Lung (tissue), 12 donors: ENCODE measurements around the gene B4GALNT1. TPM values are rescaled to one million over a fixed set of nuclear protein-coding genes. Genes with fewer than 3 reads are reported as not detected.

Experiments
- ATAC-seq: fragments of 200-7000 bp; cut with Tn5 transposase; one replicate; pipeline ENCODE4 v1.9.1; 2020; ENCODE audit warnings: moderate number of reproducible peaks; ENCODE audit not compliant: insufficient read depth, low FRiP score
- DNase-seq, 3 donors: peaks; one replicate each; pipeline ENCODE4 v3.0.0-alpha.2; 2013 to 2017
- H3K27ac ChIP-seq, 2 donors: one replicate each; pipeline ENCODE4 v1.5.1; 2013; ENCODE audit warnings: mild to moderate bottlenecking in 2 of 2, moderate library complexity in 2 of 2, control low read depth in 1 of 2, inconsistent platforms in 1 of 2, low read depth in 1 of 2, low read length in 1 of 2
- H3K27me3 ChIP-seq, 3 donors: one replicate each; pipeline ENCODE4 v1.5.1; 2013; ENCODE audit warnings: low read length in 2 of 3; ENCODE audit not compliant: control insufficient read depth in 3 of 3, insufficient read depth in 3 of 3
- H3K36me3 ChIP-seq, 4 donors: one replicate each; pipeline ENCODE4 v1.5.1; 2013; ENCODE audit warnings: low read length in 4 of 4, mild to moderate bottlenecking in 1 of 4, moderate library complexity in 1 of 4; ENCODE audit not compliant: control insufficient read depth in 4 of 4, insufficient read depth in 4 of 4
- H3K4me1 ChIP-seq, 5 donors: one replicate each; pipeline ENCODE4 v1.5.1; 2013; ENCODE audit warnings: low read length in 5 of 5, mild to moderate bottlenecking in 2 of 5, moderate library complexity in 1 of 5; ENCODE audit not compliant: control insufficient read depth in 5 of 5, insufficient read depth in 5 of 5
- H3K4me3 ChIP-seq: one replicate; pipeline ENCODE4 v1.5.1; 2013; ENCODE audit warnings: mild to moderate bottlenecking, control low read depth, moderate library complexity
- H3K9ac ChIP-seq, 2 donors: one replicate each; pipeline ENCODE4 v1.5.1; 2013; ENCODE audit warnings: low read length in 2 of 2, control low read depth in 1 of 2; ENCODE audit not compliant: insufficient read depth in 1 of 2
- H3K9me3 ChIP-seq, 4 donors: one replicate each; pipeline ENCODE4 v1.5.1; 2013; ENCODE audit warnings: low read length in 3 of 4, mild to moderate bottlenecking in 1 of 4, moderate library complexity in 1 of 4; ENCODE audit not compliant: control insufficient read depth in 4 of 4, insufficient read depth in 3 of 4
- CTCF ChIP-seq: IDR thresholded peaks from 2 replicates; pipeline ENCODE4 v1.5.1; 2012; ENCODE audit warnings: mild to moderate bottlenecking; ENCODE audit errors: control extremely low read depth, extremely low read depth
- WGBS, 2 donors: extraction: QIAGEN DNeasy Blood & Tissue Kit; methylation state at CpG; one replicate each; pipeline ENCODE4 v1.1.7; 2013; 5-methylcytosine and 5-hydroxymethylcytosine counted together
- polyA plus RNA-seq, 2 donors: library from polyadenylated mRNA; stranded (reverse); fragments of 200-250 nt; gene quantifications; one replicate each; pipeline ENCODE4 v1.2.1, GENCODE V29; 2013
- total RNA-seq, 2 donors: library from RNA; depleted of rRNA in 1 of 2; stranded (reverse); fragments of >200 nt in 1 of 2; gene quantifications; one replicate each; pipeline ENCODE4 v1.2.1, GENCODE V29; 2014 to 2021
- donor health status: control.
- donor health status: control.
- donor health status: Bipolar disorder and iron deficiency.
- donor health status: healthy.
- donor health status: DM: yes; HTN: yes; CAD: no.

The B4GALNT1 gene
- total and polyA plus RNA-seq, 4 donors: 0.51 to 2.5 (median 0.73) TPM

- WGBS, 2 donors: 88 to 94% methylated on average over 12 of the region's 12 CpGs
Measured at GRCh38 chr12:57577981-57578758, 54.8 kb downstream of the B4GALNT1 start.

GRCh38 chr12:57576613-57577160, 56.3 kb downstream of the B4GALNT1 start:
- ATAC-seq (no peak), DNase-seq (no peak)
- H3K4me3 ChIP-seq: no peak overlapping the region
- no peaks in the 10 kb centered on the region for H3K4me1 ChIP-seq
- H3K27ac ChIP-seq: no peak overlapping the region
- TF ChIP-seq CTCF: no peak
- WGBS, 2 donors: 78 to 94% methylated on average over 9 of the region's 9 CpGs
- no peak overlapping the region for H3K9ac ChIP-seq
- no peaks in the 10 kb centered on the region for H3K9me3 ChIP-seq
- no peaks in the 10 kb centered on the region for H3K27me3 ChIP-seq
- no peaks in the 10 kb centered on the region for H3K36me3 ChIP-seq

More at GRCh38 chr12:57577981-57578758, 54.8 kb downstream of the B4GALNT1 start:
- Histone ChIP-seq H3K4me1 (no peaks in the 10 kb centered on the region), H3K27ac (no peak overlapping the region), H3K27me3 (no peaks in the 10 kb centered on the region), H3K9me3 (no peaks in the 10 kb centered on the region), H3K36me3 (no peaks in the 10 kb centered on the region), H3K4me3 (no peak overlapping the region), H3K9ac (no peak overlapping the region)
- no peak for TF ChIP-seq CTCF
- DNase-seq: no peak
- no peak for ATAC-seq

Other genes starting within 250 kb of the B4GALNT1 start
- 10 to 100 TPM; 41.9 to 60.7 TPM for gene R3HDM2, start 202.2 kb downstream of the B4GALNT1 start, total RNA-seq
- 10 to 100 TPM; 18.1 to 19.4 TPM for gene R3HDM2, start 202.2 kb downstream of the B4GALNT1 start, polyA plus RNA-seq
- not detected for gene INHBC, start 198.4 kb downstream of the B4GALNT1 start, total RNA-seq
- under 1 TPM in 1 of 2 donors, not detected in 1; 0.02 TPM for gene INHBC, start 198.4 kb downstream of the B4GALNT1 start, polyA plus RNA-seq
- gene INHBE, start 177.9 kb downstream of the B4GALNT1 start, total RNA-seq: under 1 TPM in 1 of 2 donors, not detected in 1; 0.12 TPM
- gene INHBE, start 177.9 kb downstream of the B4GALNT1 start, polyA plus RNA-seq: not detected
- 1 to 10 TPM; 2.4 to 5.7 TPM for gene GLI1, start 173.4 kb downstream of the B4GALNT1 start, total RNA-seq
- gene GLI1, start 173.4 kb downstream of the B4GALNT1 start, polyA plus RNA-seq: 1 to 10 TPM in 1 of 2 donors, under 1 TPM in 1; 0.74 to 1.7 TPM
- 10 to 100 TPM; 14.7 to 40.0 TPM for gene ARHGAP9, start 153.3 kb downstream of the B4GALNT1 start, total RNA-seq
- gene ARHGAP9, start 153.3 kb downstream of the B4GALNT1 start, polyA plus RNA-seq: 10 to 100 TPM; 26.2 to 62.1 TPM
- 100 to 1,000 TPM in 1 of 2 donors, 10 to 100 TPM in 1; 55.9 to 213 TPM for gene MARS1, start 145.1 kb downstream of the B4GALNT1 start, total RNA-seq
- gene MARS1, start 145.1 kb downstream of the B4GALNT1 start, polyA plus RNA-seq: 100 to 1,000 TPM in 1 of 2 donors, 10 to 100 TPM in 1; 95.0 to 156 TPM
- 10 to 100 TPM; 31.0 to 34.7 TPM for gene DDIT3, start 112.7 kb downstream of the B4GALNT1 start, total RNA-seq
- 10 to 100 TPM; 68.1 to 74.7 TPM for gene DDIT3, start 112.7 kb downstream of the B4GALNT1 start, polyA plus RNA-seq
- 100 to 1,000 TPM in 1 of 2 donors, 10 to 100 TPM in 1; 26.0 to 132 TPM for gene MBD6, start 110.4 kb downstream of the B4GALNT1 start, total RNA-seq
- gene MBD6, start 110.4 kb downstream of the B4GALNT1 start, polyA plus RNA-seq: 10 to 100 TPM; 36.7 to 42.4 TPM
- 10 to 100 TPM; 78.3 to 90.1 TPM for gene DCTN2, start 86.0 kb downstream of the B4GALNT1 start, total RNA-seq
- 100 to 1,000 TPM in 1 of 2 donors, 10 to 100 TPM in 1; 60.0 to 110 TPM for gene DCTN2, start 86.0 kb downstream of the B4GALNT1 start, polyA plus RNA-seq
- gene KIF5A, start 83.2 kb downstream of the B4GALNT1 start, total RNA-seq: under 1 TPM; 0.21 to 0.34 TPM
- gene KIF5A, start 83.2 kb downstream of the B4GALNT1 start, polyA plus RNA-seq: under 1 TPM; 0.05 to 0.06 TPM
- gene PIP4K2C, start 42.0 kb downstream of the B4GALNT1 start, total RNA-seq: 10 to 100 TPM; 19.3 to 42.2 TPM
- gene PIP4K2C, start 42.0 kb downstream of the B4GALNT1 start, polyA plus RNA-seq: 10 to 100 TPM; 13.7 to 22.3 TPM
- 10 to 100 TPM; 26.6 to 40.1 TPM for gene DTX3, start 28.4 kb downstream of the B4GALNT1 start, total RNA-seq
- 10 to 100 TPM; 13.9 to 23.2 TPM for gene DTX3, start 28.4 kb downstream of the B4GALNT1 start, polyA plus RNA-seq
- 10 to 100 TPM; 12.3 to 23.0 TPM for gene ARHGEF25, start 21.8 kb downstream of the B4GALNT1 start, total RNA-seq
- 10 to 100 TPM in 1 of 2 donors, 1 to 10 TPM in 1; 7.8 to 10.4 TPM for gene ARHGEF25, start 21.8 kb downstream of the B4GALNT1 start, polyA plus RNA-seq
- gene OS9, start 60.9 kb upstream of the B4GALNT1 start, total RNA-seq: 100 to 1,000 TPM; 174 to 324 TPM
- gene OS9, start 60.9 kb upstream of the B4GALNT1 start, polyA plus RNA-seq: 100 to 1,000 TPM; 144 to 356 TPM
- gene AGAP2, start 105.5 kb upstream of the B4GALNT1 start, total RNA-seq: 1 to 10 TPM; 1.5 to 4.8 TPM
- 1 to 10 TPM; 1.4 to 4.4 TPM for gene AGAP2, start 105.5 kb upstream of the B4GALNT1 start, polyA plus RNA-seq
- gene TSPAN31, start 111.8 kb upstream of the B4GALNT1 start, total RNA-seq: 10 to 100 TPM; 37.4 to 61.1 TPM
- 10 to 100 TPM; 32.4 to 54.9 TPM for gene TSPAN31, start 111.8 kb upstream of the B4GALNT1 start, polyA plus RNA-seq
- gene CDK4, start 119.1 kb upstream of the B4GALNT1 start, total RNA-seq: 100 to 1,000 TPM in 1 of 2 donors, 10 to 100 TPM in 1; 69.7 to 105 TPM
- gene CDK4, start 119.1 kb upstream of the B4GALNT1 start, polyA plus RNA-seq: 100 to 1,000 TPM in 1 of 2 donors, 10 to 100 TPM in 1; 75.1 to 115 TPM
- gene MARCHF9, start 121.9 kb upstream of the B4GALNT1 start, total RNA-seq: 10 to 100 TPM; 12.1 to 23.2 TPM
- 10 to 100 TPM; 13.7 to 31.1 TPM for gene MARCHF9, start 121.9 kb upstream of the B4GALNT1 start, polyA plus RNA-seq
- gene CYP27B1, start 133.9 kb upstream of the B4GALNT1 start, total RNA-seq: 1 to 10 TPM; 2.9 to 4.3 TPM
- gene CYP27B1, start 133.9 kb upstream of the B4GALNT1 start, polyA plus RNA-seq: 1 to 10 TPM; 1.7 to 5.8 TPM
- 10 to 100 TPM in 1 of 2 donors, 1 to 10 TPM in 1; 2.8 to 29.5 TPM for gene METTL1, start 138.9 kb upstream of the B4GALNT1 start, total RNA-seq
- gene METTL1, start 138.9 kb upstream of the B4GALNT1 start, polyA plus RNA-seq: 10 to 100 TPM; 33.7 to 35.5 TPM
- gene EEF1AKMT3, start 139.4 kb upstream of the B4GALNT1 start, total RNA-seq: 10 to 100 TPM in 1 of 2 donors, 1 to 10 TPM in 1; 7.6 to 11.5 TPM
- 1 to 10 TPM; 3.6 to 4.2 TPM for gene EEF1AKMT3, start 139.4 kb upstream of the B4GALNT1 start, polyA plus RNA-seq
- gene TSFM, start 149.6 kb upstream of the B4GALNT1 start, total RNA-seq: 10 to 100 TPM; 17.1 to 28.0 TPM
- 10 to 100 TPM; 23.9 to 40.0 TPM for gene TSFM, start 149.6 kb upstream of the B4GALNT1 start, polyA plus RNA-seq
- gene AVIL, start 185.5 kb upstream of the B4GALNT1 start, total RNA-seq: 1 to 10 TPM; 8.1 to 9.7 TPM
- gene AVIL, start 185.5 kb upstream of the B4GALNT1 start, polyA plus RNA-seq: 10 to 100 TPM in 1 of 2 donors, 1 to 10 TPM in 1; 4.3 to 11.7 TPM
- 100 to 1,000 TPM; 162 to 179 TPM for gene CTDSP2, start 213.5 kb upstream of the B4GALNT1 start, total RNA-seq
- 100 to 1,000 TPM in 1 of 2 donors, 10 to 100 TPM in 1; 46.8 to 104 TPM for gene CTDSP2, start 213.5 kb upstream of the B4GALNT1 start, polyA plus RNA-seq